Sigmoid colon (tissue), 4 donors: Measurements from ENCODE around the gene DCAF5.

ENCODE experiments used
- EP300 ChIP-seq, 4 donors: sonication (generic); formaldehyde crosslinking; IDR thresholded peaks; one replicate each; pipeline ENCODE4 v1.6.1; 2017; ENCODE audit warnings: antibody characterized with exemption in 4 of 4
- POLR2A ChIP-seq, 2 donors: fragments of 450-650 bp; IDR thresholded peaks; one replicate each; pipeline ENCODE4 v1.6.1; 2016; ENCODE audit warnings: antibody characterized with exemption in 2 of 2, mild to moderate bottlenecking in 2 of 2, moderate library complexity in 2 of 2
- POLR2AphosphoS5 ChIP-seq, 4 donors: sonication (generic); formaldehyde crosslinking; IDR thresholded peaks; one replicate each; pipeline ENCODE4 v1.6.1; 2017; ENCODE audit warnings: antibody characterized with exemption in 4 of 4
- TF ChIP-seq, protein P1 (sequence below), 4 experiments: fragments of 450-650 bp in 3 of 4; fragments of 200-600 bp in 1 of 4; IDR thresholded peaks; one replicate each; pipeline ENCODE4 v1.5.1; 2016 to 2019; ENCODE audit warnings: antibody characterized with exemption in 4 of 4, mild to moderate bottlenecking in 3 of 4, moderate library complexity in 2 of 4

DNA sequence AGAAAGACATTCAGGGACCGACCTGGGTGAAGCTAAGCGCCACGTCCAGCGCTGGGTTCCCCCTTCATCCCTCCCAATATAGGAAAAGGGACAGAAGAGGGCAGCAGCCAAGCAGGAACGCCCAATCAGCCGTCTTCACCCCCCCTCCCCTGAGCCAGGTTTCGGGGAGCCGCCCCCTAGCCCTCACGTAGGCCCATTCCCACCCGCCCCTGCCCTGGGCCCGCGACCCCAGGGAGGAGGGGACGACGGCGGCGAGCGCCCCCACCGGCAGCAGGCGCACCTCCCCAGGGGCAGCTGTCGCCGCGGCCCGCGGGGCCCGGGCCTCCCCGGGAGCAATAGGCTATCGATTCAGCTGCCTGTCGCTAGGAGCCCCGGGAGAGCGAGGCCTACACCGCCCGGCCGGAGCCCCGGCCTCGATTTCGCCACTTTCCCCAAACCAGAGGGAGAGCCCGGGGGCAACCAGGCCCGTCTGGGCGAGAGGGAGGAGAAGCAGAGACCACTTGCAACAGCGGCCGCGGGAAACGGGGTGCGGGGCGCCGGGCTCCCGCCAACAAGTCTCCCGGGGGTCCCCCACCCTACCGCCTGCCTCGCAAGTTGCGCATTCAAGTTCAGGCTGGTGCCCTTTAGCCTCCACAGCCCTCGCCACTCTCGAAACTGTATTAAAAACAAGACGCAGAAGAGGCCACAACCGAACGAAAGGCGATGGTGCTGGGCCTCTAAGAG lies 1.3 kb downstream of the DCAF5 start:
- TF ChIP-seq POLR2A (IDR thresholded peaks at IDR 0.05) (no peak), POLR2AphosphoS5 (IDR thresholded peaks at IDR 0.05) (peak in 2 of 4 donors; percentile 21 to 56), EP300 (IDR thresholded peaks at IDR 0.05) (no peak)
- TF ChIP-seq, protein P1, sequence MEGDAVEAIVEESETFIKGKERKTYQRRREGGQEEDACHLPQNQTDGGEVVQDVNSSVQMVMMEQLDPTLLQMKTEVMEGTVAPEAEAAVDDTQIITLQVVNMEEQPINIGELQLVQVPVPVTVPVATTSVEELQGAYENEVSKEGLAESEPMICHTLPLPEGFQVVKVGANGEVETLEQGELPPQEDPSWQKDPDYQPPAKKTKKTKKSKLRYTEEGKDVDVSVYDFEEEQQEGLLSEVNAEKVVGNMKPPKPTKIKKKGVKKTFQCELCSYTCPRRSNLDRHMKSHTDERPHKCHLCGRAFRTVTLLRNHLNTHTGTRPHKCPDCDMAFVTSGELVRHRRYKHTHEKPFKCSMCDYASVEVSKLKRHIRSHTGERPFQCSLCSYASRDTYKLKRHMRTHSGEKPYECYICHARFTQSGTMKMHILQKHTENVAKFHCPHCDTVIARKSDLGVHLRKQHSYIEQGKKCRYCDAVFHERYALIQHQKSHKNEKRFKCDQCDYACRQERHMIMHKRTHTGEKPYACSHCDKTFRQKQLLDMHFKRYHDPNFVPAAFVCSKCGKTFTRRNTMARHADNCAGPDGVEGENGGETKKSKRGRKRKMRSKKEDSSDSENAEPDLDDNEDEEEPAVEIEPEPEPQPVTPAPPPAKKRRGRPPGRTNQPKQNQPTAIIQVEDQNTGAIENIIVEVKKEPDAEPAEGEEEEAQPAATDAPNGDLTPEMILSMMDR (IDR thresholded peaks at IDR 0.05): peak in 3 of 4 experiments; percentile 28 to 61 (median 32)
